HepG2 (cell line): ENCODE results near the gene PSMD12. TPM values are rescaled to one million over a fixed set of nuclear protein-coding genes. Genes with fewer than 3 reads are reported as not detected.

Experiments
- ARID2 ChIP-seq: sonication (generic); formaldehyde crosslinking; IDR thresholded peaks from 2 replicates; pipeline ENCODE4 v1.8.1; 2022; ENCODE audit warnings: mild to moderate bottlenecking, missing genetic modification reagents, borderline replicate concordance
- CEBPG ChIP-seq: IDR thresholded peaks from 2 replicates; pipeline ENCODE4 v1.6.1; 2016
- CREB1 ChIP-seq, 2 experiments: fragments of 450-650 bp in 1 of 2; IDR thresholded peaks; 2 replicates each; pipeline ENCODE4 v1.6.1; 2016 to 2017; ENCODE audit warnings: control low read depth in 1 of 2, mild to moderate bottlenecking in 1 of 2, missing compliant biosample characterization in 1 of 2, missing genetic modification characterization in 1 of 2
- ELF3 ChIP-seq: IDR thresholded peaks from 2 replicates; pipeline ENCODE4 v1.6.1; 2016; ENCODE audit warnings: missing genetic modification reagents, missing compliant biosample characterization
- HNRNPL ChIP-seq: fragments of 200-400 bp; formaldehyde crosslinking; IDR thresholded peaks from 2 replicates; pipeline ENCODE4 v1.6.1; 2017; ENCODE audit warnings: mild to moderate bottlenecking, low read depth, low read length
- KLF13 ChIP-seq: sonication (generic); formaldehyde crosslinking; IDR thresholded peaks from 2 replicates; pipeline ENCODE4 v1.4.0; 2020; ENCODE audit warnings: mild to moderate bottlenecking, missing genetic modification reagents
- NFE2L2 ChIP-seq: fragments of 150-350 bp; IDR thresholded peaks from 2 replicates; pipeline ENCODE4 v1.6.1; 2014; ENCODE audit warnings: low read length
- NFIC ChIP-seq: IDR thresholded peaks from 2 replicates; pipeline ENCODE4 v1.6.1; 2012; ENCODE audit warnings: mild to moderate bottlenecking, low read length, inconsistent platforms
- PAWR ChIP-seq: sonication (generic); formaldehyde crosslinking; IDR thresholded peaks from 2 replicates; pipeline ENCODE4 v1.4.0; 2020; ENCODE audit warnings: missing genetic modification reagents, mild to moderate bottlenecking, borderline replicate concordance
- REST ChIP-seq, 2 experiments: IDR thresholded peaks; 2 replicates each; pipeline ENCODE4 v1.6.1; 2011 to 2012; ENCODE audit warnings: low read length in 2 of 2, borderline replicate concordance in 1 of 2, low read depth in 1 of 2, mild to moderate bottlenecking in 1 of 2, moderate library complexity in 1 of 2
- TCF7 ChIP-seq: sonication (generic); IDR thresholded peaks from 2 replicates; pipeline ENCODE4 v1.6.1; 2016; ENCODE audit warnings: antibody characterized with exemption, low read depth
- ZBTB42 ChIP-seq: sonication (generic); formaldehyde crosslinking; IDR thresholded peaks from 2 replicates; pipeline ENCODE4 v1.5.0; 2020; ENCODE audit warnings: mild to moderate bottlenecking, missing genetic modification reagents
- ZFAT ChIP-seq: sonication (generic); formaldehyde crosslinking; conservative IDR thresholded peaks from 2 replicates; pipeline ENCODE4 v1.8.1; 2023; ENCODE audit warnings: missing genetic modification reagents, inconsistent platforms
- ZNF101 ChIP-seq: sonication (generic); formaldehyde crosslinking; IDR thresholded peaks from 2 replicates; pipeline ENCODE4 v1.4.0; 2020; ENCODE audit warnings: mild to moderate bottlenecking, low read depth, missing genetic modification reagents, borderline replicate concordance
- ZNF224 ChIP-seq: sonication (generic); formaldehyde crosslinking; IDR thresholded peaks from 2 replicates; pipeline ENCODE4 v1.5.0; 2020; ENCODE audit warnings: mild to moderate bottlenecking, missing genetic modification reagents
- ZNF225 ChIP-seq: sonication (generic); formaldehyde crosslinking; IDR thresholded peaks from 2 replicates; pipeline ENCODE4 v1.4.0; 2020; ENCODE audit warnings: mild to moderate bottlenecking, missing genetic modification reagents
- ZNF276 ChIP-seq: sonication (generic); formaldehyde crosslinking; IDR thresholded peaks from 2 replicates; pipeline ENCODE4 v1.4.0; 2020; ENCODE audit warnings: mild to moderate bottlenecking, low read depth, missing genetic modification reagents
- ZNF446 ChIP-seq: sonication (generic); formaldehyde crosslinking; IDR thresholded peaks from 2 replicates; pipeline ENCODE4 v1.5.0; 2020; ENCODE audit warnings: mild to moderate bottlenecking, missing genetic modification reagents
- ZNF468 ChIP-seq: sonication (generic); formaldehyde crosslinking; IDR thresholded peaks from 2 replicates; pipeline ENCODE4 v1.8.0; 2022; ENCODE audit warnings: mild to moderate bottlenecking, moderate library complexity, missing genetic modification reagents
- ZNF547 ChIP-seq: sonication (generic); formaldehyde crosslinking; IDR thresholded peaks from 2 replicates; pipeline ENCODE4 v1.5.1; 2020; ENCODE audit warnings: mild to moderate bottlenecking, missing genetic modification reagents
- ZNF558 ChIP-seq: sonication (generic); formaldehyde crosslinking; IDR thresholded peaks from 2 replicates; pipeline ENCODE4 v1.9.0; 2022; ENCODE audit warnings: mild to moderate bottlenecking, missing genetic modification reagents, borderline replicate concordance
- polyA plus RNA-seq, 8 experiments: library from polyadenylated mRNA; depleted of rRNA in 3 of 8; stranded (reverse) in 7 of 8; unstranded in 1 of 8; fragments of >200 nt; fragmentation: Illumina TruSeq in 4 of 8; extraction: Trizol in 4 of 8; gene quantifications; 2 replicates each; pipeline versions ENCODE4 v1.2.1 to v1.2.3, GENCODE V29; 2011 to 2016; ENCODE audit warnings: low read depth in 4 of 8, missing spikeins in 1 of 8, mixed read lengths in 1 of 8; ENCODE audit not compliant: insufficient read depth in 1 of 8
- total RNA-seq, 5 experiments: library from RNA; depleted of rRNA; stranded (reverse); fragments of >200 nt; fragmentation: Illumina TruSeq; extraction: Trizol; gene quantifications; 2 replicates each; pipeline ENCODE4 v1.2.3, GENCODE V29; 2016; ENCODE audit warnings: low read depth in 1 of 5
- TF ChIP-seq, protein P1 (sequence below): sonication (generic); formaldehyde crosslinking; IDR thresholded peaks from 2 replicates; pipeline ENCODE4 v1.5.1; 2020; ENCODE audit warnings: missing genetic modification reagents, mild to moderate bottlenecking, borderline replicate concordance

PSMD12 gene
- total and polyA plus RNA-seq, 2 of the 13 experiments (the other 11 are each of a cell fraction or from before 2014, with no cell fraction given) = 27.4 to 71.7 TPM

GRCh38 chr17:67366193-67367157 lies at the start of gene PSMD12 (continued):
- TF ChIP-seq ZFAT (CRISPR knock-in tag) (no peak), ZNF101 (CRISPR knock-in tag) (no peak; the same call in 1 of the 2 replicates), KLF13 (no peak), ELF3 (CRISPR knock-in tag) (peak; percentile 78), ZNF225 (CRISPR knock-in tag) (peak; percentile 98; the same call in 1 of the 2 replicates), CEBPG (CRISPR knock-in tag) (peak; percentile 34; the same call in 1 of the 2 replicates), ZNF468 (CRISPR knock-in tag) (0 out of 2 replicates have a peak, but pooled peaks have one; percentile 79), ZNF446 (CRISPR knock-in tag) (peak; percentile 97), NFIC (no peak), ZBTB42 (CRISPR knock-in tag) (peak; percentile 84; the same call in 1 of the 2 replicates), HNRNPL (0 out of 2 replicates have a peak, but pooled peaks have one; percentile 64), REST (IDR thresholded peaks at IDR 0.05; ENCODE audit: borderline replicate concordance in 1 of 2, low read depth in 1 of 2, low read length in 2 of 2) (peak in 1 of 2 experiments; percentile 58; a peak in 1 of 4 replicates), ARID2 (peak; percentile 97), ZNF547 (peak; percentile 87), ZNF276 (CRISPR knock-in tag) (peak; percentile 83; the same call in 1 of the 2 replicates), PAWR (CRISPR knock-in tag) (no peak), NFE2L2 (no peak), ZNF558 (peak; percentile 96; the same call in 1 of the 2 replicates), CREB1 (IDR thresholded peaks at IDR 0.05) (peak; percentile 79), CREB1 (CRISPR knock-in tag; IDR thresholded peaks at IDR 0.05) (no peak), TCF7 (no peak), ZNF224 (CRISPR knock-in tag) (0 out of 2 replicates have a peak, but pooled peaks have one; percentile 61)
- TF ChIP-seq, protein P1, sequence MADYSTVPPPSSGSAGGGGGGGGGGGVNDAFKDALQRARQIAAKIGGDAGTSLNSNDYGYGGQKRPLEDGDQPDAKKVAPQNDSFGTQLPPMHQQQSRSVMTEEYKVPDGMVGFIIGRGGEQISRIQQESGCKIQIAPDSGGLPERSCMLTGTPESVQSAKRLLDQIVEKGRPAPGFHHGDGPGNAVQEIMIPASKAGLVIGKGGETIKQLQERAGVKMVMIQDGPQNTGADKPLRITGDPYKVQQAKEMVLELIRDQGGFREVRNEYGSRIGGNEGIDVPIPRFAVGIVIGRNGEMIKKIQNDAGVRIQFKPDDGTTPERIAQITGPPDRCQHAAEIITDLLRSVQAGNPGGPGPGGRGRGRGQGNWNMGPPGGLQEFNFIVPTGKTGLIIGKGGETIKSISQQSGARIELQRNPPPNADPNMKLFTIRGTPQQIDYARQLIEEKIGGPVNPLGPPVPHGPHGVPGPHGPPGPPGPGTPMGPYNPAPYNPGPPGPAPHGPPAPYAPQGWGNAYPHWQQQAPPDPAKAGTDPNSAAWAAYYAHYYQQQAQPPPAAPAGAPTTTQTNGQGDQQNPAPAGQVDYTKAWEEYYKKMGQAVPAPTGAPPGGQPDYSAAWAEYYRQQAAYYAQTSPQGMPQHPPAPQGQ (CRISPR knock-in tag) = peak; percentile 89
